Measurements from ENCODE around the gene BCAR1. TPM values are rescaled to one million over a fixed set of nuclear protein-coding genes. Genes with fewer than 3 reads are reported as not detected.

Gene BCAR1
- total and polyA plus RNA-seq, 5 donors from 2014 or later: 0.27 to 0.44 (median 0.38) TPM; not detected in 2

DNA sequence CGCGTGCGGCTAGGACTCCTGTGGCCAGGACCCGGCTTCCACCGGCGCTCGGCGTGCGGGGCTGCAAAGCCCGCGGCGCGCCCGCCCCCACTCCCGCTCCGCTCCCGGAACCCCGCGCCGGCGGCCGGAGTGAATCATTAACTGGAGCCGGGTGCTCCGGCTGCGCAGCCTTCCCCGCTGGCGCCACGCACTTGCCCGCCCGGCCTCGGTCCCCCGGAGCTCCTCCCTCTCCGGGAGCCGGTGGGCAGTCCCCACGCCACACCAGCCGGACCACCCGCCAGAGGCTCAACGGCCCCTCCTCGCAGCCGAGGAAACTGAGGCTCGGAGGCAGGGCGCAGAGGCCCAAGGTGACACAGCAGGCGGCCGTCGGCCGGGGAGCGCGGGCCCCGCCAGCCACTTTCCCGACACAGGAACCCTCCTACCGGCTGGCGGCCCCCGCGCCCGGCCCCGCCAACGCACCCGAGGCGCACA is 580 bp downstream of the BCAR1 start:
- ATAC-seq (ENCODE audit: low read depth in 2 of 2): no peak
- DNase-seq: no peak
- Histone ChIP-seq H3K4me1 (ENCODE audit: control insufficient read depth, insufficient read depth, low read length, poor library complexity, severe bottlenecking) (peaks cover 16% of the 10 kb centered on the region), H3K4me3 (ENCODE audit: low read depth, low read length) (no peak overlapping the region), H3K9me3 (ENCODE audit: control insufficient read depth in 2 of 2, low read length in 2 of 2) (no peaks in the 10 kb centered on the region), H3K36me3 (ENCODE audit: control insufficient read depth, insufficient read depth, low read length) (no peaks in the 10 kb centered on the region), H3K27ac (ENCODE audit: insufficient read depth, low read length, poor library complexity, severe bottlenecking) (no peak overlapping the region), H3K27me3 (ENCODE audit: control insufficient read depth, insufficient read depth, low read length) (no peaks in the 10 kb centered on the region)
- Mint-ChIP-seq H3K4me3 (peak overlapping the region in 3 of 4 donors; percentile 21 to 74 (median 71)), H3K9me3 (peaks cover 0 to 2% (median 0%) of the 10 kb centered on the region in 7 donors), H3K4me1 (peaks cover 0 to 13% (median 0%) of the 10 kb centered on the region in 4 donors), H3K27me3 (peaks cover 46% of the 10 kb centered on the region), H3K36me3 (no peaks in the 10 kb centered on the region), H3K27ac (no peak overlapping the region)

DNA sequence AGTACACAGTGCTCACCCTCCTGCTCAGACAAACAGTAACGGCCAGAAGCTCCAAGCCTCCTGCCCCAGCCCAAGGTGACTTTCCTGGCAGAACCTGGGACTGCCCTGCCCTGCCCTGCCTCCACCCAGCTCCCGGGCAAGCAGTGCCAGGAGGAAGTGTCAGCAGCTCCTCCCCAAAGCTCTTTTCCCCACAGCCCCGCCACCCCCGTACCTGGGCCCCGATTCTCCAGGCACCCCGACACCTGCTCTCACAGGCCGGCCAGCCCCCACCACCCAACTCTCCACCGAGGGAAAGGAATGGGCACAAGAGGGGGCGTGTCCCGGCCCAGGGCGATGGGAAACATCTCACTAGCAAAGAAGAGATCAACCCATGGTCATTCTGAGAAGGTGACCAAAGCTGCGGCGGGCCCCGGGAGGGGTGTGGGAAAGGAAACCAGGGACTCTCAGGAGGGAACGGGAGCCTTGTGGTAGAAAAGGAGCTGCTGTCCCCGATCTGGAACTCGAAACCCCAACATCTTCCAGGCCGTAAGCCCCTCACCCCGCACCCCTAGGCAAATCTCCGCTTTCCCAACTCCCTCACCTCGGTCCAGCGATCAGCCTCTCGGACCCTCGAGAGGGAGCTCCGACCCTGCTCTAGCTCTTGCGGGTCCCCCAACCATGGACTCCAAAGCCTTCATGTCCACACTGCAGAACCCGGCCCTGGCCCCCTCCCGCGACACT is 1.2 kb downstream of the BCAR1 start:
- H3K4me3 Mint-ChIP-seq: peak overlapping the region; percentile 54 to 74 (median 70)
- peaks cover 0 to 2% (median 0%) of the 10 kb centered on the region in 7 donors for H3K9me3 Mint-ChIP-seq
- no peaks in the 10 kb centered on the region for H3K9me3 ChIP-seq (ENCODE audit: control insufficient read depth in 2 of 2, low read length in 2 of 2)
- H3K27ac ChIP-seq (ENCODE audit: insufficient read depth, low read length, poor library complexity, severe bottlenecking): no peak overlapping the region
- no peaks in the 10 kb centered on the region for H3K36me3 Mint-ChIP-seq
- H3K36me3 ChIP-seq (ENCODE audit: control insufficient read depth, insufficient read depth, low read length): no peaks in the 10 kb centered on the region
- H3K4me1 Mint-ChIP-seq: peaks cover 0 to 13% (median 0%) of the 10 kb centered on the region in 4 donors
- peaks cover 46% of the 10 kb centered on the region for H3K27me3 Mint-ChIP-seq
- no peak overlapping the region for H3K27ac Mint-ChIP-seq
- no peak for ATAC-seq (ENCODE audit: low read depth in 2 of 2)
- H3K4me1 ChIP-seq (ENCODE audit: control insufficient read depth, insufficient read depth, low read length, poor library complexity, severe bottlenecking): peaks cover 16% of the 10 kb centered on the region
- DNase-seq: no peak
- H3K4me3 ChIP-seq (ENCODE audit: low read depth, low read length): no peak overlapping the region
- H3K27me3 ChIP-seq (ENCODE audit: control insufficient read depth, insufficient read depth, low read length): no peaks in the 10 kb centered on the region

DNA sequence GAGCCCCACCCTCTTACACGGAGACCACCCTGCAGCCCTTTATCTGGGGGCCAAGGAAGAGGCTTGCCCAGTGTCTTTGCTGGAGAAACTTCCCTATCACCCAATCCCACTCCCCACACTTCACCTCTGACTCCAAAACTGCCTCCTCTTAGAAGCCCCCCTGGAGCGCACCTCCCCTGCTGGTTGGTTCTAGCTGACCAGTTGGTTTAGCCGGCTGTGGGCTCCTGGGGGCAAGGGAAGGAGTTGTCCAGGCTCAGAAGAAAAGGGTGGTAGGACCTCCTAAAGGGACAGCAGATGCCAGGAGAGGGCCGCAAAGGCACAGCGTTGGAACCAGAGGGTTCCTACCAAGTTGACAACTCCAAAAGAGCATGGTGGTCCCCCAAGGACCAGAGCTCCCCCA is 2.0 kb downstream of the BCAR1 start:
- no peak for DNase-seq
- Histone ChIP-seq H3K9me3 (ENCODE audit: control insufficient read depth in 2 of 2, low read length in 2 of 2) (no peaks in the 10 kb centered on the region), H3K27ac (ENCODE audit: insufficient read depth, low read length, poor library complexity, severe bottlenecking) (no peak overlapping the region), H3K4me3 (ENCODE audit: low read depth, low read length) (no peak overlapping the region), H3K4me1 (ENCODE audit: control insufficient read depth, insufficient read depth, low read length, poor library complexity, severe bottlenecking) (peaks cover 16% of the 10 kb centered on the region), H3K36me3 (ENCODE audit: control insufficient read depth, insufficient read depth, low read length) (no peaks in the 10 kb centered on the region), H3K27me3 (ENCODE audit: control insufficient read depth, insufficient read depth, low read length) (no peaks in the 10 kb centered on the region)
- no peak for ATAC-seq (ENCODE audit: low read depth in 2 of 2)
- H3K27me3 Mint-ChIP-seq: peaks cover 45% of the 10 kb centered on the region
- H3K36me3 Mint-ChIP-seq: no peaks in the 10 kb centered on the region
- no peak overlapping the region for H3K27ac Mint-ChIP-seq
- peaks cover 0 to 13% (median 0%) of the 10 kb centered on the region in 4 donors for H3K4me1 Mint-ChIP-seq
- peak overlapping the region in 1 of 4 donors; percentile 54 for H3K4me3 Mint-ChIP-seq
- H3K9me3 Mint-ChIP-seq: peaks cover 0 to 2% (median 0%) of the 10 kb centered on the region in 7 donors

DNA sequence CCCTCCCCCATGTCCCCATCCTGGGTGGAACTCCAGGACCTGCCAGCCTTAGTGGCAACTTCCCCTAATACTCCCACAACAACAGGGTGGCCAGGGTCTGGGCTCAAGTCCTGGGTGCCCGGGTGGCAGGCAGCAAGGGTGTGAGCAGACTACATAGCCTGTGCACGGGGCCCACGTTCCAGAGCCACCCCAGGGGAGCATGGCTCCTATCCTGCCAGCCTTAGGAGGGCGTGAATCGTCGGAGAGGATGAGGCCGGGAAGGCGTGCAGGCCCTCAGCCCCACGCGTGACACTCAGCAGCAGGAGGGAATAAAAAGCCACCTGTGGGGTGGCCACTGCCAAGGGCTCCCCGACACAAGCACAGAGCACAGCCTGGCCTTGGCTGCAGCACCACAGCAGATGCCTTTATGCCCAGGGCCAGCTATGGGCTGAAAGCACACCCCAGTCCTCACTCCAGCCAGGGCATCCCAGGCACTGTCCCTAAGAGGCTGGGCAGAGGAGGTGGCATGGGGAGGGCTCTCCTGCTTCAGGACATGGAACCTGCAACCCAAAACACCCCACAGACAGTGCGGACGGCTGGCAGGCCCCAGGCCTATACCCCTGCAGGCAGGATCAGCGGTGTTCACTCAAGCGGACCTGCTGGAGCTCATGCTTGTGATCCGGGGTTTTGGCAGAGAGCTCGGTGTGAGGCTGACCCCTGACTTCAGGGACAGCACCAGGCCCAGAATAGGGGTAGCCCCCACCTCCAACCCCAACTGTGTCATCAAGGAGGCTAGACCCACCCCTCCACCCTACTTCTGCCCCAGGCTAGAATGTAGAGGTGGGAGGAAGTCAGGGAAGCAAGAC is 2.7 kb downstream of the BCAR1 start:
- H3K9me3 Mint-ChIP-seq: no peaks in the 10 kb centered on the region
- peaks cover 47% of the 10 kb centered on the region for H3K27me3 Mint-ChIP-seq
- Histone ChIP-seq H3K27me3 (ENCODE audit: control insufficient read depth, insufficient read depth, low read length) (no peaks in the 10 kb centered on the region), H3K9me3 (ENCODE audit: control insufficient read depth in 2 of 2, low read length in 2 of 2) (no peaks in the 10 kb centered on the region), H3K4me1 (ENCODE audit: control insufficient read depth, insufficient read depth, low read length, poor library complexity, severe bottlenecking) (peaks cover 16% of the 10 kb centered on the region), H3K36me3 (ENCODE audit: control insufficient read depth, insufficient read depth, low read length) (no peaks in the 10 kb centered on the region), H3K27ac (ENCODE audit: insufficient read depth, low read length, poor library complexity, severe bottlenecking) (no peak overlapping the region), H3K4me3 (ENCODE audit: low read depth, low read length) (no peak overlapping the region)
- no peaks in the 10 kb centered on the region for H3K36me3 Mint-ChIP-seq
- peaks cover 0 to 14% (median under 1%) of the 10 kb centered on the region in 4 donors for H3K4me1 Mint-ChIP-seq
- H3K4me3 Mint-ChIP-seq: peak overlapping the region in 1 of 4 donors; percentile 65
- no peak overlapping the region for H3K27ac Mint-ChIP-seq
- no peak for ATAC-seq (ENCODE audit: low read depth in 2 of 2)
- no peak for DNase-seq

DNA sequence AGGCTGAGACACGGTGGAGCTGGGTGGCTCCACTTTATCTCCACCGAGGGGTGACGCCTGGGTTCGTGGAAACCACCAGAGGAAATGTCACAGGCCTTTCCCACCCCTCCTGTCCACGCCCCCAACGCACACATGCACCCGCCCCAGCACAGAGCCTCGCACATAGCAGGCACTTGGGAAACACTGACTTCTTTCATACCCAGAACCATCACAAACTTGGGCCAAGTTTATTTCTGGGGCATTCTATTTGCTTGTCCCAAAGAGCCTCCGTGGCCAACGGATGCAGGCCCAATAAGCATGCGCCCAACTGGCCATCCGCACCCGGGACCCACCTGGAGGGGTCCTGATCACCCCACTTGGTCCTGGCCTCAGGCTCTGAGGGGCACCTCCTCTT is 3.3 kb downstream of the BCAR1 start:
- H3K27me3 Mint-ChIP-seq: peaks cover 47% of the 10 kb centered on the region
- no peaks in the 10 kb centered on the region for H3K36me3 ChIP-seq (ENCODE audit: control insufficient read depth, insufficient read depth, low read length)
- ATAC-seq (ENCODE audit: low read depth in 2 of 2) (no peak), DNase-seq (no peak)
- no peaks in the 10 kb centered on the region for H3K36me3 Mint-ChIP-seq
- H3K27ac ChIP-seq (ENCODE audit: insufficient read depth, low read length, poor library complexity, severe bottlenecking): no peak overlapping the region
- no peaks in the 10 kb centered on the region for H3K9me3 ChIP-seq (ENCODE audit: control insufficient read depth in 2 of 2, low read length in 2 of 2)
- no peaks in the 10 kb centered on the region for H3K27me3 ChIP-seq (ENCODE audit: control insufficient read depth, insufficient read depth, low read length)
- no peak overlapping the region for H3K27ac Mint-ChIP-seq
- H3K4me3 ChIP-seq (ENCODE audit: low read depth, low read length): no peak overlapping the region
- peaks cover 0 to 14% (median 2%) of the 10 kb centered on the region in 4 donors for H3K4me1 Mint-ChIP-seq
- H3K4me1 ChIP-seq (ENCODE audit: control insufficient read depth, insufficient read depth, low read length, poor library complexity, severe bottlenecking): peaks cover 16% of the 10 kb centered on the region
- H3K4me3 Mint-ChIP-seq: peak overlapping the region in 1 of 4 donors; percentile 22
- no peaks in the 10 kb centered on the region for H3K9me3 Mint-ChIP-seq

DNA sequence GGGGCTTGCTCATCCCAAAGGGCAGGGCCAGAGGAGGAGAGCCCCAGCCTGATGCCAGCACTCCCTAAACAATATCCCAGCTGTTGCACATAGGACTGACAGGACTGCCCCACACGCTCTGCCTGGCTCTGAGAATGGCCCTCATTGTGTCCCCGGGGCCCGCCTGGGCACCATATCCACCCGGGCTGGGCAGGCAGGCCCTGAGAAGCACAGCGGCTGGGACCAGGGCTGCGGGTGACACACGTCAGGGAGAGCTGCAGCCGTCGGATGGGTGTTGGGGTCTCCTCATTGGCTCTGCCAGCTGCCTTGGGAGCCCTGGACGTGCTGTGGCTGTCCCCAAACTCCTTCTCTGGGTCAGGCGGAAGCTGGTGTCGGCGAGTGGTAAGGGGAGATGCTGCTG is 4.2 kb downstream of the BCAR1 start:
- no peak overlapping the region for H3K27ac ChIP-seq (ENCODE audit: insufficient read depth, low read length, poor library complexity, severe bottlenecking)
- Mint-ChIP-seq H3K27ac (no peak overlapping the region), H3K4me1 (peaks cover 0 to 14% (median 3%) of the 10 kb centered on the region in 4 donors), H3K36me3 (no peaks in the 10 kb centered on the region), H3K9me3 (no peaks in the 10 kb centered on the region), H3K27me3 (peaks cover 40% of the 10 kb centered on the region), H3K4me3 (no peak overlapping the region)
- DNase-seq: no peak
- no peak overlapping the region for H3K4me3 ChIP-seq (ENCODE audit: low read depth, low read length)
- no peaks in the 10 kb centered on the region for H3K27me3 ChIP-seq (ENCODE audit: control insufficient read depth, insufficient read depth, low read length)
- H3K36me3 ChIP-seq (ENCODE audit: control insufficient read depth, insufficient read depth, low read length): no peaks in the 10 kb centered on the region
- no peaks in the 10 kb centered on the region for H3K9me3 ChIP-seq (ENCODE audit: control insufficient read depth in 2 of 2, low read length in 2 of 2)
- ATAC-seq (ENCODE audit: low read depth in 2 of 2): no peak
- peaks cover 16% of the 10 kb centered on the region for H3K4me1 ChIP-seq (ENCODE audit: control insufficient read depth, insufficient read depth, low read length, poor library complexity, severe bottlenecking)

DNA sequence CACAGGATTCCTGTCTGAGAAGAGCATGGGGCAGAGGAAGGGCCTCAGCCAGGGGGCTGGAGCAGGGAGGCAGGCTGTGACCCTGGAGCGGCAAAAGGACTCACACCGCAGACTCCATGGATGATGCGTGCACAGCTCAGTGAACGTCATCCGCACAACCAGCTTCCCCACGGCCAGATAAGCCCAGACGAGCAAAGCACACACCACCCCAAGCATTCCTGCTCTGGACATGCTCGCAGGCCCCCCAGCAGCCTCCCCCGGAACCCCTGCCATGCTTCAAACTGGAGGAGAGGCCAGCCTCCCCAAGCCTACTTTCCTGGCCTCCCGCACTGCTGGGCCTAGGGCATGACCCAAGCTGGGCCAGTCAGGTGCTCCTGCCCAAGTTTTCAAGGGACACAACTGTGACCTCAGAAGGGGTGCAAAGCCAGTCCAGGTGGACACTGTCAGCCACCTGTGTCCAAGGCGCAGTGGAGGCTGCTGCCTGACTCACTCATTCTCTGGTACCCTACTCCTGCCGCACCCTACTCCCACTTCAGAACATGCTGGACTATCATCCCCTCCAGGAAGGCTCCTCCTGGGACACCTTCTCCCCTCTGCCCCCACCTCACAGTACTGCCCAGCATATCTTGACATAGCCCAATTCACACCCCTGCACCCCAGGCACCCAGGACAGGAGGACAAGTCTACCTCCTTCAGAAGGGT is 4.8 kb downstream of the BCAR1 start:
- no peak for ATAC-seq (ENCODE audit: low read depth in 2 of 2)
- Mint-ChIP-seq H3K4me1 (peaks cover 0 to 9% (median 3%) of the 10 kb centered on the region in 4 donors), H3K36me3 (no peaks in the 10 kb centered on the region), H3K4me3 (no peak overlapping the region), H3K27ac (no peak overlapping the region), H3K9me3 (no peaks in the 10 kb centered on the region), H3K27me3 (peaks cover 34% of the 10 kb centered on the region)
- no peaks in the 10 kb centered on the region for H3K27me3 ChIP-seq (ENCODE audit: control insufficient read depth, insufficient read depth, low read length)
- no peak for DNase-seq
- no peaks in the 10 kb centered on the region for H3K36me3 ChIP-seq (ENCODE audit: control insufficient read depth, insufficient read depth, low read length)
- no peak overlapping the region for H3K4me3 ChIP-seq (ENCODE audit: low read depth, low read length)
- no peak overlapping the region for H3K27ac ChIP-seq (ENCODE audit: insufficient read depth, low read length, poor library complexity, severe bottlenecking)
- peaks cover 13% of the 10 kb centered on the region for H3K4me1 ChIP-seq (ENCODE audit: control insufficient read depth, insufficient read depth, low read length, poor library complexity, severe bottlenecking)
- H3K9me3 ChIP-seq (ENCODE audit: control insufficient read depth in 2 of 2, low read length in 2 of 2): no peaks in the 10 kb centered on the region
